ENCODE measurements around the gene INPP5B. TPM values are rescaled to one million over a fixed set of nuclear protein-coding genes. Genes with fewer than 3 reads are reported as not detected.
A peak's percentile ranks its signal among the peaks of the same experiment; 100 is the strongest.

INPP5B gene
- total and polyA plus RNA-seq, 8 donors = 22.5 to 39.9 (median 31.3) TPM

DNA sequence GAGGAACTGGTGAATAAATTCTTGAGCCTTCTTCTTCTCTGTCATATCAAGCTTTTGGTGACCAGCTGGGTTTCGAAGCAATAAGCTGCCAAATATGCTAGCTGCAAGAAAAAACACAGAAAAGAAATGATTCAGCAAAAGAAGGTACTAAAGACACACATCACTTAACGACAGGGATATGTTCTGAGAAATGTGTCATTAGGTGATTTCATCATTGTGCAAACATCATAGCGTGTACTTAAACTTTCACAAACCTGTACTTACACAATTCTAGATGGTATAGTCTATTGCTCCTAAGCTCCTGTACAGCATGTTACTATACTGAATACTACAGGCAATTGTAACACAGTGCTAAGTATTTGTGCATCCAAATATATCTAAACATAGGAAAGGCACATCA is 84.5 kb downstream of the INPP5B start:
- H3K36me3 ChIP-seq = peaks cover 0 to 65% of the 10 kb centered on the region in 2 donors
- DNase-seq (no peak), ATAC-seq (no peak)
- peak overlapping the region in 1 of 2 donors; percentile 76 for H3K27ac ChIP-seq
- H3K27me3 ChIP-seq = no peaks in the 10 kb centered on the region
- peaks cover 10 to 37% of the 10 kb centered on the region in 2 donors for H3K4me1 ChIP-seq
- intact Hi-C loops (cut with DNase I) = no loop called here
- H3K9me3 ChIP-seq = no peaks in the 10 kb centered on the region
- H3K4me3 ChIP-seq = no peak overlapping the region
- TF ChIP-seq, protein P1, sequence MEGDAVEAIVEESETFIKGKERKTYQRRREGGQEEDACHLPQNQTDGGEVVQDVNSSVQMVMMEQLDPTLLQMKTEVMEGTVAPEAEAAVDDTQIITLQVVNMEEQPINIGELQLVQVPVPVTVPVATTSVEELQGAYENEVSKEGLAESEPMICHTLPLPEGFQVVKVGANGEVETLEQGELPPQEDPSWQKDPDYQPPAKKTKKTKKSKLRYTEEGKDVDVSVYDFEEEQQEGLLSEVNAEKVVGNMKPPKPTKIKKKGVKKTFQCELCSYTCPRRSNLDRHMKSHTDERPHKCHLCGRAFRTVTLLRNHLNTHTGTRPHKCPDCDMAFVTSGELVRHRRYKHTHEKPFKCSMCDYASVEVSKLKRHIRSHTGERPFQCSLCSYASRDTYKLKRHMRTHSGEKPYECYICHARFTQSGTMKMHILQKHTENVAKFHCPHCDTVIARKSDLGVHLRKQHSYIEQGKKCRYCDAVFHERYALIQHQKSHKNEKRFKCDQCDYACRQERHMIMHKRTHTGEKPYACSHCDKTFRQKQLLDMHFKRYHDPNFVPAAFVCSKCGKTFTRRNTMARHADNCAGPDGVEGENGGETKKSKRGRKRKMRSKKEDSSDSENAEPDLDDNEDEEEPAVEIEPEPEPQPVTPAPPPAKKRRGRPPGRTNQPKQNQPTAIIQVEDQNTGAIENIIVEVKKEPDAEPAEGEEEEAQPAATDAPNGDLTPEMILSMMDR (IDR thresholded peaks at IDR 0.05) = no peak

DNA sequence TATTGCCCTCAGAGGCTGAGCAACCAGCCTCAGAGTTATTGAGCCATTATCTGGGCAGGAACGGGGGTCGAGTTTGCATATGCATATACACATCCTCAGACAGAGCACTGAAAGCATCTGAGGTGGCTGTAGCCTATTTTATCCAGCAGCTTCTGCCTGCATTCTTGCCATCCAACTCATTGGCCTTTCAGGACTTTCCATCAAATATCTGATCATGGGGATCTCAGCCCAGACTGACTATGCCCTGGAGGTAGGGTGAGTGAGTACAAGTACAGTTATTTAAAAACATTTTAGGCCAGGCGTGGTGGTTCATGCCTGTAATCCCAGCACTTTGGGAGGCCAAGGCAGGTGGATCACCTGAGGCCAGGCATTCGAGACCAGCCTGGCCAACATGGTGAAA is 85.7 kb downstream of the INPP5B start:
- TF ChIP-seq, protein P1 (IDR thresholded peaks at IDR 0.05) = no peak
- DNase-seq = no peak
- H3K27me3 ChIP-seq = no peaks in the 10 kb centered on the region
- no peaks in the 10 kb centered on the region for H3K9me3 ChIP-seq
- H3K27ac ChIP-seq = no peak overlapping the region
- intact Hi-C loops (cut with DNase I) = no loop called here
- no peak overlapping the region for H3K4me3 ChIP-seq
- peaks cover 10 to 49% of the 10 kb centered on the region in 2 donors for H3K4me1 ChIP-seq
- H3K36me3 ChIP-seq = peaks cover 0 to 65% of the 10 kb centered on the region in 2 donors
- no peak for ATAC-seq

DNA sequence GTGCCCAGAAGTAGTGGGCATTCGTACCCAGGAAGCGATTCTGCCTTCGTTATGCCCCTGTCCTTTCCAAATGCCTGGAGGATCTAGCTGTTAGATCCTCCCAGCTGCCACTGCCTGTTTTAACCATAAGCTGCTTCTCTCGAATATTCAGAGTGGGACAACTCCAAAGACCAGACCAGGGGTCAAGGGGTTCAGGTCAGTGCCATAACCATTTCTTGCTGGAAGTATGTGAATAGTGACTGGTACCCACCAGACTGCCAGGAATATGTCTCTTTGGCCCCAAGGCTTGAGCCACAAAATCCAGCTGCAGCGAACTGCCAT is 86.5 kb downstream of the INPP5B start:
- intact Hi-C loops (cut with DNase I) = no loop called here
- peaks cover 10 to 58% of the 10 kb centered on the region in 2 donors for H3K4me1 ChIP-seq
- TF ChIP-seq, protein P1 (IDR thresholded peaks at IDR 0.05) = peak; percentile 9 to 53
- no peak for DNase-seq
- no peaks in the 10 kb centered on the region for H3K27me3 ChIP-seq
- no peak for ATAC-seq
- H3K36me3 ChIP-seq = peaks cover 0 to 65% of the 10 kb centered on the region in 2 donors
- no peaks in the 10 kb centered on the region for H3K9me3 ChIP-seq
- H3K4me3 ChIP-seq = peak overlapping the region; percentile 68 to 90
- H3K27ac ChIP-seq = peak overlapping the region; percentile 73 to 96

DNA sequence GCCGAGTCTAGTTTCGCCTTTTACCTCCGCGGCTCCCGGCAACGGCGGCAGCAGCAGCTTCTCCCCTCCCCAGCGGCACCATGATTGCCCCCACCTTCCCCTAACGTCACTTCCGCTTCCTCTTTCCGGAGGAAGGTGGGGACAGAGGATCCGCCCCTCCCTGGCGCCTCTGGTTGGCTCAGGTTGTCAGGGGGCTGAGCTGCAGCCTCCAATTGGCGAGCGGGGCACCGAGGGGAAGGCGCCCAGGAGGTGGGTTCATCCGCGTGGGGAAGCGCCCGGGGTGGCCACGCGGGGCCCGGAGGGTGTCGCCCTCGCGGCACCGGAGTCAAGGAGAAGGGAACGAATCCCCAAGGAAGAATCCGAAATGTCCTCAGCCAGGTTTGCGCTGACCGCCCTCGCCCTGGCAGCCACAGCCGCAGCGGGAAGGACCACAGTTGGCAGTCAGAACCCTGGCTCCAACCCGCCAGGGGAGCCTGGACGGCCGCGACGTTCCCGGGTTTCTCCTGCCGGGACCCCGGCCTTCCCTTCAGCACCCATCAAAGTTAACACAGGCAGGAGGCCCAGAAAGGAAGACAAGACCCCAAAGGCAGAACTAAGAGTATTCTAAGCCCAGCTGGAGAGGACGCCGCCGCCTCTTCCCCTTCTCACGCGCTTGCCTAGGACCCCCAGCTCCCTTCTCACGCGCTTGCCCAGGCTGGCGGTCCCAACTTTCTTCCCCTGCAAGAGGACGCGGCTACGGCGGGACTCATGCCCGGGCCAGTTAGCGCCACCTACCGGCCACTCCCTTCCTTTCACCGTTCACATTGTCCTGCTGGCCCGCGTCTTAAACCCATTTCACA is 87.1 kb downstream of the INPP5B start, which contains the start of gene MTF1:
MTF1 (minus strand) TSS at position 86 of the 839 bp plus-strand sequence. CDS start 1,934 bp downstream, outside the sequence.
- no peaks in the 10 kb centered on the region for H3K9me3 ChIP-seq
- no peaks in the 10 kb centered on the region for H3K27me3 ChIP-seq
- peaks cover 0 to 65% of the 10 kb centered on the region in 2 donors for H3K36me3 ChIP-seq
- peak within 1 kb of the TSS; percentile 68 to 90 for H3K4me3 ChIP-seq
- peak; percentile 99 for ATAC-seq
- H3K4me1 ChIP-seq = peaks cover 10 to 63% of the 10 kb centered on the region in 2 donors
- intact Hi-C loops (cut with DNase I) = no loop called here
- H3K27ac ChIP-seq = peak within 1 kb of the TSS; percentile 73 to 96
- TF ChIP-seq, protein P1 (IDR thresholded peaks at IDR 0.05) = peak; percentile 92 to 94
- peak; percentile 98 to 99 (median 98) for DNase-seq

DNA sequence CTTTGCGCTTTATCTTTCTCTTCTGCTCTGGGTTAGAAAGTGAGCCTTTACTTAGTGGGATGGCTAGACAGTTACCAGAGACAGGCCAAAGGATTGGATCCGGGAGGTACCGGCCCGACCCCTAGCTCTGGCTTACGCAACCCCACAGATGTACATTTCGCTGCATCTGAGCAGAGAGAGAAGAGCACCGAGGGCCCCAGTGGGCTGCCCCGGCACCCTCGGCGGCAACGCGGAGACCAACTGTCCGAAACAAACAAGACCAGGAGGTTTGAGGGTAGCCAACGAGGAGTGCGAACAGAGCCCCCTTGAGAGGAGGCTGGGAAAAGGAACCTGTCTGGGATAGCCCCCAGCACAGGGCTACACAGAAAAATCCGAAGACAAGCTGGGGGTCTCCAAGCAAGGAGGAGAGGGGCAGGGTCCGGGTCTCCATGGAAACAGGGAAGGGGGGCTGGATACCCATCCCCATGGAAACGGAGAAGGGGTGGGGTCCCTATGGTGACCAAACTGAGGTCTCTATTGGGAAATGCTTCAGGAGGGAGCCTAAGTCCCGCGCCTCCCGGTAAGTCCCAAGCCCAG is 87.8 kb downstream of the INPP5B start:
- Histone ChIP-seq H3K27me3 (no peaks in the 10 kb centered on the region), H3K9me3 (no peaks in the 10 kb centered on the region), H3K4me3 (peak overlapping the region; percentile 68 to 90), H3K36me3 (peaks cover 0 to 65% of the 10 kb centered on the region in 2 donors), H3K27ac (peak overlapping the region; percentile 73 to 96), H3K4me1 (peaks cover 10 to 70% of the 10 kb centered on the region in 2 donors)
- intact Hi-C loops (cut with DNase I) = no loop called here
- TF ChIP-seq, protein P1 (IDR thresholded peaks at IDR 0.05) = no peak
- peak in 1 of 4 donors; percentile 80 for DNase-seq
- peak; percentile 6 for ATAC-seq

Measured in left lung (tissue), 10 donors.